HepG2 (cell line): ENCODE results near the gene PARN. TPM values are rescaled to one million over a fixed set of nuclear protein-coding genes. Genes with fewer than 3 reads are reported as not detected.

Experiments used
- CHD4 ChIP-seq: fragments of 200-600 bp; sonication (generic); IDR thresholded peaks from 2 replicates; pipeline ENCODE4 v1.7.0; 2017; ENCODE audit warnings: mild to moderate bottlenecking, low read length, borderline replicate concordance
- DDIT3 ChIP-seq: sonication (generic); formaldehyde crosslinking; IDR thresholded peaks from 2 replicates; pipeline ENCODE4 v1.4.0; 2020; ENCODE audit warnings: mild to moderate bottlenecking, missing genetic modification reagents
- ELF4 ChIP-seq: sonication (generic); formaldehyde crosslinking; IDR thresholded peaks from 2 replicates; pipeline ENCODE4 v1.5.0; 2020; ENCODE audit warnings: missing genetic modification reagents, mild to moderate bottlenecking, moderate library complexity, borderline replicate concordance
- FIP1L1 ChIP-seq: fragments of 200-400 bp; formaldehyde crosslinking; IDR thresholded peaks from 2 replicates; pipeline ENCODE4 v1.6.1; 2018; ENCODE audit warnings: low read depth, mild to moderate bottlenecking, low read length, moderate library complexity, borderline replicate concordance; ENCODE audit not compliant: insufficient read depth
- FOSL1 ChIP-seq: sonication (generic); formaldehyde crosslinking; IDR thresholded peaks from 2 replicates; pipeline ENCODE4 v1.9.0; 2021; ENCODE audit warnings: missing genetic modification reagents, borderline replicate concordance
- FOXP4 ChIP-seq: sonication (generic); formaldehyde crosslinking; IDR thresholded peaks from 2 replicates; pipeline ENCODE4 v1.4.0; 2020; ENCODE audit warnings: missing genetic modification reagents
- GATAD1 ChIP-seq: IDR thresholded peaks from 2 replicates; pipeline ENCODE4 v1.6.1; 2016; ENCODE audit warnings: missing genetic modification reagents, missing compliant biosample characterization
- GLMP ChIP-seq: sonication (generic); formaldehyde crosslinking; IDR thresholded peaks from 2 replicates; pipeline ENCODE4 v1.9.0; 2021; ENCODE audit warnings: missing genetic modification reagents, mild to moderate bottlenecking, borderline replicate concordance
- GTF3A ChIP-seq: sonication (generic); formaldehyde crosslinking; conservative IDR thresholded peaks from 2 replicates; pipeline ENCODE4 v1.4.0; 2020; ENCODE audit warnings: mild to moderate bottlenecking, missing genetic modification reagents
- JUN ChIP-seq: sonication (generic); formaldehyde crosslinking; IDR thresholded peaks from 2 replicates; pipeline ENCODE4 v1.4.0; 2020; ENCODE audit warnings: mild to moderate bottlenecking, missing genetic modification reagents
- KLF9 ChIP-seq: IDR thresholded peaks from 2 replicates; pipeline ENCODE4 v1.6.1; 2016; ENCODE audit warnings: low read depth
- NFE2L1 ChIP-seq: sonication (generic); formaldehyde crosslinking; IDR thresholded peaks from 2 replicates; pipeline ENCODE4 v1.4.0; 2020; ENCODE audit warnings: missing genetic modification reagents, mild to moderate bottlenecking, borderline replicate concordance
- PAF1 ChIP-seq: IDR thresholded peaks from 2 replicates; pipeline ENCODE4 v1.6.1; 2016; ENCODE audit warnings: missing genetic modification reagents, missing compliant biosample characterization
- PHF20 ChIP-seq: sonication (generic); formaldehyde crosslinking; IDR thresholded peaks from 2 replicates; pipeline ENCODE4 v1.5.0; 2020; ENCODE audit warnings: mild to moderate bottlenecking, missing genetic modification reagents
- SMARCC2 ChIP-seq: fragments of 450-650 bp; IDR thresholded peaks from 2 replicates; pipeline ENCODE4 v1.6.1; 2017; ENCODE audit warnings: antibody characterized with exemption, mild to moderate bottlenecking
- SOX5 ChIP-seq: IDR thresholded peaks from 2 replicates; pipeline ENCODE4 v1.6.1; 2016; ENCODE audit warnings: borderline replicate concordance
- SP4 ChIP-seq: sonication (generic); formaldehyde crosslinking; IDR thresholded peaks from 2 replicates; pipeline ENCODE4 v1.8.1; 2023; ENCODE audit warnings: mild to moderate bottlenecking, missing genetic modification reagents
- STAG1 ChIP-seq: sonication (generic); formaldehyde crosslinking; IDR thresholded peaks from 2 replicates; pipeline ENCODE4 v1.4.0; 2020; ENCODE audit warnings: missing genetic modification reagents
- TOE1 ChIP-seq: sonication (generic); formaldehyde crosslinking; IDR thresholded peaks from 2 replicates; pipeline ENCODE4 v1.4.0; 2020; ENCODE audit warnings: mild to moderate bottlenecking, missing genetic modification reagents
- WIZ ChIP-seq: sonication (generic); formaldehyde crosslinking; IDR thresholded peaks from 2 replicates; pipeline ENCODE4 v1.5.1; 2020; ENCODE audit warnings: mild to moderate bottlenecking, missing genetic modification reagents
- ZBTB38 ChIP-seq: sonication (generic); formaldehyde crosslinking; IDR thresholded peaks from 2 replicates; pipeline ENCODE4 v1.5.1; 2020; ENCODE audit warnings: mild to moderate bottlenecking, missing genetic modification reagents
- ZMYM2 ChIP-seq: sonication (generic); formaldehyde crosslinking; IDR thresholded peaks from 2 replicates; pipeline ENCODE4 v1.8.0; 2022; ENCODE audit warnings: mild to moderate bottlenecking, missing genetic modification reagents
- ZNF138 ChIP-seq: sonication (generic); formaldehyde crosslinking; IDR thresholded peaks from 2 replicates; pipeline ENCODE4 v1.5.0; 2020; ENCODE audit warnings: mild to moderate bottlenecking, low read depth, missing genetic modification reagents
- ZNF274 ChIP-seq: sonication (generic); formaldehyde crosslinking; IDR thresholded peaks from 2 replicates; pipeline ENCODE4 v1.5.1; 2020; ENCODE audit warnings: mild to moderate bottlenecking, missing genetic modification reagents
- ZNF513 ChIP-seq: sonication (generic); formaldehyde crosslinking; conservative IDR thresholded peaks from 2 replicates; pipeline ENCODE4 v1.5.0; 2020; ENCODE audit warnings: missing genetic modification reagents
- ZNF557 ChIP-seq: sonication (generic); formaldehyde crosslinking; IDR thresholded peaks from 2 replicates; pipeline ENCODE4 v1.4.0; 2020; ENCODE audit warnings: missing genetic modification reagents
- ZNF567 ChIP-seq: sonication (generic); formaldehyde crosslinking; IDR thresholded peaks from 2 replicates; pipeline ENCODE4 v1.8.1; 2023; ENCODE audit warnings: mild to moderate bottlenecking, missing genetic modification reagents, borderline replicate concordance
- ZNF672 ChIP-seq: sonication (generic); formaldehyde crosslinking; IDR thresholded peaks from 2 replicates; pipeline ENCODE4 v1.8.1; 2022; ENCODE audit warnings: missing genetic modification reagents
- ZNF773 ChIP-seq: sonication (generic); formaldehyde crosslinking; IDR thresholded peaks from 2 replicates; pipeline ENCODE4 v1.4.0; 2020; ENCODE audit warnings: missing genetic modification reagents, borderline replicate concordance
- polyA plus RNA-seq, 8 experiments: library from polyadenylated mRNA; depleted of rRNA in 3 of 8; stranded (reverse) in 7 of 8; unstranded in 1 of 8; fragments of >200 nt; fragmentation: Illumina TruSeq in 4 of 8; extraction: Trizol in 4 of 8; gene quantifications; 2 replicates each; pipeline versions ENCODE4 v1.2.1 to v1.2.3, GENCODE V29; 2011 to 2016; ENCODE audit warnings: low read depth in 4 of 8, missing spikeins in 1 of 8, mixed read lengths in 1 of 8; ENCODE audit not compliant: insufficient read depth in 1 of 8
- total RNA-seq, 5 experiments: library from RNA; depleted of rRNA; stranded (reverse); fragments of >200 nt; fragmentation: Illumina TruSeq; extraction: Trizol; gene quantifications; 2 replicates each; pipeline ENCODE4 v1.2.3, GENCODE V29; 2016; ENCODE audit warnings: low read depth in 1 of 5

Gene PARN
- total and polyA plus RNA-seq, 2 of the 13 experiments (the other 11 are each of a cell fraction or from before 2014, with no cell fraction given): 13.3 to 47.6 TPM

- TF ChIP-seq WIZ: no peak; the same call in 1 of the 2 replicates
- peak; percentile 42; the same call in 1 of the 2 replicates for TF ChIP-seq ELF4 (CRISPR knock-in tag)
- TF ChIP-seq ZNF557: 0 out of 2 replicates have a peak, but pooled peaks have one; percentile 20
- TF ChIP-seq ZNF773 (CRISPR knock-in tag): no peak
- no peak for TF ChIP-seq GLMP (CRISPR knock-in tag)
- peak; percentile 23; the same call in 1 of the 2 replicates for TF ChIP-seq FOXP4 (CRISPR knock-in tag)
- no peak for TF ChIP-seq NFE2L1
- TF ChIP-seq SP4: peak; percentile 26; the same call in 1 of the 2 replicates
- TF ChIP-seq PHF20 (CRISPR knock-in tag): no peak
- no peak for TF ChIP-seq TOE1
- peak; percentile 33 for TF ChIP-seq STAG1
- no peak for TF ChIP-seq ZNF567 (CRISPR knock-in tag)
- TF ChIP-seq PAF1 (CRISPR knock-in tag): no peak
- TF ChIP-seq SOX5 (CRISPR knock-in tag): peak; percentile 51; the same call in 1 of the 2 replicates
- TF ChIP-seq JUN (CRISPR knock-in tag): no peak
- no peak for TF ChIP-seq ZNF672 (CRISPR knock-in tag)
- no peak for TF ChIP-seq SMARCC2
- 0 out of 2 replicates have a peak, but pooled peaks have one; percentile 36 for TF ChIP-seq GATAD1 (CRISPR knock-in tag)
- no peak for TF ChIP-seq ZMYM2 (CRISPR knock-in tag)
- no peak for TF ChIP-seq ZNF274 (CRISPR knock-in tag)
- TF ChIP-seq FOSL1 (CRISPR knock-in tag): no peak
- TF ChIP-seq GTF3A (CRISPR knock-in tag): no peak
- no peak for TF ChIP-seq KLF9 (CRISPR knock-in tag)
- 0 out of 2 replicates have a peak, but pooled peaks have one; percentile 36 for TF ChIP-seq ZBTB38
- TF ChIP-seq DDIT3 (CRISPR knock-in tag): no peak
- TF ChIP-seq ZNF138 (CRISPR knock-in tag): no peak
- TF ChIP-seq CHD4: peak; percentile 48; the same call in 1 of the 2 replicates
- 0 out of 2 replicates have a peak, but pooled peaks have one; percentile 38 for TF ChIP-seq ZNF513
- no peak for TF ChIP-seq FIP1L1
Measured at GRCh38 chr16:14549789-14550153, 80.3 kb downstream of the PARN start (continued).
